ENCODE measurements around the gene SUN1. TPM values are rescaled to one million over a fixed set of nuclear protein-coding genes. Genes with fewer than 3 reads are reported as not detected.

Gene SUN1
- total and polyA plus RNA-seq, 2 experiments from 2014 or later = 63.3 to 145 TPM

- DNase-seq (ENCODE audit: low spot score) (no peak), ATAC-seq (no peak)
- Histone ChIP-seq H3K36me3 (ENCODE audit: insufficient read depth) (no peaks in the 10 kb centered on the region), H3K27ac (ENCODE audit: low read depth) (no peak overlapping the region), H3K27me3 (ENCODE audit: insufficient read depth) (peaks cover 8% of the 10 kb centered on the region), H2AFZ (no peak overlapping the region), H3K9me2 (ENCODE audit: insufficient read depth) (no peaks in the 10 kb centered on the region), H3K4me1 (ENCODE audit: insufficient read depth) (no peaks in the 10 kb centered on the region), H3K4me2 (no peak overlapping the region), H4K20me1 (replicated peaks; ENCODE audit: insufficient read depth) (no peaks in the 10 kb centered on the region), H3K4me3 (no peak overlapping the region), H3F3A (replicated peaks; ENCODE audit: low read depth) (no peaks in the 10 kb centered on the region), H3K79me2 (replicated peaks; ENCODE audit: insufficient read depth) (no peaks in the 10 kb centered on the region)
- Mint-ChIP-seq H3K27me3 (ENCODE audit: insufficient read depth, low read depth, poor library complexity) (peaks cover 12% of the 10 kb centered on the region), H3K36me3 (ENCODE audit: low read depth) (no peaks in the 10 kb centered on the region), H3K4me1 (no peaks in the 10 kb centered on the region; the same call in 2 of the 3 replicates), H3K9me3 (no peaks in the 10 kb centered on the region), H3K4me3 (no peak overlapping the region), H3K27ac (no peak overlapping the region)
- no peak for TF ChIP-seq JUNB (IDR thresholded peaks at IDR 0.05; ENCODE audit: unreplicated experiment)
- TF ChIP-seq ZNF331 (CRISPR knock-in tag; IDR thresholded peaks at IDR 0.05; ENCODE audit: low read depth) = no peak
- TF ChIP-seq CTCF (conservative IDR thresholded peaks at IDR 0.05; ENCODE audit: low read depth in 2 of 2) = no peak
- TF ChIP-seq NANOG (IDR thresholded peaks at IDR 0.05; ENCODE audit: borderline replicate concordance) = no peak
- no peak for TF ChIP-seq CREB1 (CRISPR knock-in tag; IDR thresholded peaks at IDR 0.05; ENCODE audit: low read depth)
- TF ChIP-seq ZNF462 (CRISPR knock-in tag; IDR thresholded peaks at IDR 0.05) = no peak
- TF ChIP-seq EZH2 (IDR thresholded peaks at IDR 0.05; ENCODE audit: low read depth, unreplicated experiment) = no peak
- TF ChIP-seq REST (IDR thresholded peaks at IDR 0.05; ENCODE audit: unreplicated experiment) = no peak
- TF ChIP-seq, protein P1, sequence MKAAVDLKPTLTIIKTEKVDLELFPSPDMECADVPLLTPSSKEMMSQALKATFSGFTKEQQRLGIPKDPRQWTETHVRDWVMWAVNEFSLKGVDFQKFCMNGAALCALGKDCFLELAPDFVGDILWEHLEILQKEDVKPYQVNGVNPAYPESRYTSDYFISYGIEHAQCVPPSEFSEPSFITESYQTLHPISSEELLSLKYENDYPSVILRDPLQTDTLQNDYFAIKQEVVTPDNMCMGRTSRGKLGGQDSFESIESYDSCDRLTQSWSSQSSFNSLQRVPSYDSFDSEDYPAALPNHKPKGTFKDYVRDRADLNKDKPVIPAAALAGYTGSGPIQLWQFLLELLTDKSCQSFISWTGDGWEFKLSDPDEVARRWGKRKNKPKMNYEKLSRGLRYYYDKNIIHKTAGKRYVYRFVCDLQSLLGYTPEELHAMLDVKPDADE (IDR thresholded peaks at IDR 0.05) = no peak
- no peak for TF ChIP-seq POLR2AphosphoS5 (IDR thresholded peaks at IDR 0.05; ENCODE audit: low read depth)
- TF ChIP-seq ZNF114 (CRISPR knock-in tag; IDR thresholded peaks at IDR 0.05) = no peak
- no peak for TF ChIP-seq EZH2phosphoT487 (IDR thresholded peaks at IDR 0.05; ENCODE audit: unreplicated experiment)
- TF ChIP-seq STAT1 (IDR thresholded peaks at IDR 0.05; ENCODE audit: unreplicated experiment) = no peak
Observed at GRCh38 chr7:904847-905246, 72.6 kb downstream of the SUN1 start.

Data from GM23338 (cell line).